GM19395 (cell line): ENCODE data around the gene ASGR1.
"Not testable (repeated sequence)": the region's sequence is repeated elsewhere in the genome, so short reads cannot be mapped to it uniquely, and the experiment has no call there.

Source experiments
- ATAC-seq: cut with Tn5 transposase; IDR thresholded peaks from one replicate; pipeline ENCODE4 v1.9.1; 2021; ENCODE audit warnings: mild to moderate bottlenecking, moderate library complexity; ENCODE audit not compliant: unreplicated experiment

Gene ASGR1

DNA sequence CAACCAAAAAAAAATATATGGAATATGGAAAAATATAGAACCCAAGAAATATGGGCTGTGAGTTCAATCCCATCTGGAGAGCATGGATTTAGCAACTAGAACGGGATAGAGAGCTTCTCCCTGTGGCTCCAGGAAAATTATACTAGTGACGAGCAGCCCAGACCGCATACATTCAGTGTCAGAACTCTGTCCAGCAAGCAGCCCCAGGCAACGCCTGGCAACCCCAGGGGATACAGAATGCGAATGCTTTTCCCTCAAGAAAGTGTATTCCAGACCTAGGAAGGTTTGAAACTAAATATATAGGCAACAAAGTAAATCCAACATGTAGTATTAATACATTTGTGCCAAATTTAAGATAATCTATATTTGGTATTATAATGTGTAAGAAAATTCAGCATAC is 51.0 kb downstream of the ASGR1 start:
- no peak for ATAC-seq

DNA sequence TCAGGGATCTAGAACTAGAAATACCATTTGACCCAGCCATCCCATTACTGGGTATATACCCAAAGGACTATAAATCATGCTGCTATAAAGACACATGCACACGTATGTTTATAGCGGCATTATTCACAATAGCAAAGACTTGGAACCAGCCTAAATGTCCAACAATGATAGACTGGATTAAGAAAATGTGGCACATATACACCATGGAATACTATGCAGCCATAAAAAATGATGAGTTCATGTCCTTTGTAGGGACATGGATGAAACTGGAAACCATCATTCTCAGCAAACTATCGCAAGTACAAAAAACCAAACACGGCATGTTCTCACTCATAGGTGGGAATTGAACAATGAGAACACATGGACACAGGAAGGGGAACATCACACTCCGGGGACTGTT is 51.7 kb downstream of the ASGR1 start:
- ATAC-seq, result not testable (repeated sequence)

DNA sequence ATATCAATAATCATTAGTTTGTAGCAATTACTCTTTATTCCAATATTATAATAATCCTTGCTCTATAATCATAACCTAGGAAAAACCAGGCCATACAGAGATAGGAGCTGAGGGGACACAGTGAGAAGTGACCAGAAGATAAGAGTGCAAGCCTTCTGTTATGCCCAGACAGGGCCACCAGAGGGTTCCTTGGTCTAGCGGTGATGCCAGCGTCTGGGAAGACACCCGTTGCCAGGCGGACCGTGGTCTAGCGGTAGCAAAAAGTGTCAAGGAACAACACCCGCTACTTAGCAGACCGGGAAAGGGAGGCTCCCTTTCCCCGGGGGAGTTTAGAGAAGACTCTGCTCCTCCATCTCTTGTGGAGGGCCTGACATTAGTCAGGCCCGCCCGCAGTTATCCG is 52.8 kb downstream of the ASGR1 start:
- not testable (repeated sequence) for ATAC-seq

DNA sequence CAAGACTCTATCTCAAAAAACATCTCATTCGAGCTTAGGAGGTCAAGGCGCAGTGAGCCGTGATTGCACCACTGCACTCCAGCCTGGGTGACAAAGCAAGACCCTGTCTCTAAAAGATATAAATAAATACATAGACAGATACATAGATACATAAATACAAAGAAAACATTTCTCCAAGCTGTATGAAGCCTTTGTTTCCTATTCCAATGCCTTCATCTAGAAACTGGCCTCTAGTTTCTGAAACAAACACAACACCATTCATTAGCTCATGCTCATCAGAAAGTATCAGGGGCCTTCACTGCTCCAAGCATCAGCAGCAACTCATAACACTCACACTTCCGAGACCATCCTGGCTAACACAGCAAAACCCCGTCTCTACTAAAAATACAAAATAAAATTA is 54.2 kb downstream of the ASGR1 start:
- no peak for ATAC-seq

DNA sequence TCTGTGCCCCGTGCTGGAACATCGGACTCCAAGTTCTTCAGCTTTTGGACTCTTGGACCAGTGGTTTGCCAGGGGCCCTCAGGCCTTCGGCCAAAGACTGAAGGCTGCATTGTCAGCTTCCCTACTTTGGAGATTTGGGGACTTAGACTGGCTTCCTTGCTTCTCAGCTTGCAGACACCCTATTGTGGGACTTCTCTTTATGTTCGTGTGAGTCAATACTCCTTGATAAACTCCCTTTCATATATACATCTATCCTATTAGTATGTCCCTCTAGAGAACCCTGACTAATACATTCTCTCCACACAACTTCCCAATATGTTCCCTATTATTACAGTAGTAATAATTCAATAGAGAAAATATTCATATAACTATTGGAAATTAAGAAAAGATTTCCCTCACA is 55.3 kb downstream of the ASGR1 start:
- ATAC-seq, result no peak
